NCI-H2196 treated with DMSO at 0.1 percent for 48 hours (cell line): Measurements from ENCODE around the gene WDR75.

ENCODE experiments used
- DNase-seq: peaks from one replicate; lab custom pipeline; 2025; ENCODE audit not compliant: unreplicated experiment; lab: John Stamatoyannopoulos, UW

The WDR75 gene

DNA sequence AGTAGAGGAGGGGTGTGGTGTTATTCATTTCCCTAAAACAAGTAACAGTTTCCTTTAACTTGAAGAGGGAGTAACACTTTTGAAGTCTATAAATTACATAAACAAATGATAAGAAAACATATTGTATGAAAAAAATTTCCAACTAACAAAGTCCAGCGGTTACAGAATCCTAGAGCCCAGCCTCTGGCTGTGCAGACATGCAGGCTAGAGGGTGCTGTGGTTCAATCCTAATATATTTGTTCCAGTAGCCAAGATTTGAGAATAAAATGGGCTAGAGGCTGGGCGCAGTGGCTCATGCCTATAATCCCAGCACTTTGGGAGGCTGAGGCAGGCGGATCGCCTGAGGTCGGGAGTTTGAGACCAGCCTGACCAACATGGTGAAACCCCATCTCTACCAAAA is 56.9 kb downstream of the WDR75 start:
- DNase-seq = no peak

DNA sequence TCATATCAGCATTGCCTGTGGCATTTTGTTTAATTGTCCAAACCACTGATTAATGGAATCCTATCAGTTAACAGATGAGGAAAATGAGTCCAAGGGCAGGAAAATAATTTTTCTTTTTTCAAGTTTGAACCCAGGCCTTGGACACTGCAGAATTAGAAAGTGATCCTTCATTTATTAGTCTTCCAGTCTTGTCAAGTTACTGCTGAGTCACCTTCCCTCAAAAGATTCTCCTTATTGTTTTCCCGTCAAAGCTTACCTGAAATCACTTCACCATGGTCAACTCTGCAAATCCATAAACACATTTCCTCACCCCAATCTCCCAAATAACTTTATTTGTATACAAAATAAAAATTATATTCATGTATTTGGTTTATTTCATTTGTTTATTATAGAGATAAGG is 57.9 kb downstream of the WDR75 start:
- DNase-seq = no peak

- DNase-seq = no peak
Measured at GRCh38 chr2:189500456-189501160, 59.3 kb downstream of the WDR75 start.

GRCh38 chr2:189501487-189501886 is 60.2 kb downstream of the WDR75 start:
- DNase-seq = no peak

DNA sequence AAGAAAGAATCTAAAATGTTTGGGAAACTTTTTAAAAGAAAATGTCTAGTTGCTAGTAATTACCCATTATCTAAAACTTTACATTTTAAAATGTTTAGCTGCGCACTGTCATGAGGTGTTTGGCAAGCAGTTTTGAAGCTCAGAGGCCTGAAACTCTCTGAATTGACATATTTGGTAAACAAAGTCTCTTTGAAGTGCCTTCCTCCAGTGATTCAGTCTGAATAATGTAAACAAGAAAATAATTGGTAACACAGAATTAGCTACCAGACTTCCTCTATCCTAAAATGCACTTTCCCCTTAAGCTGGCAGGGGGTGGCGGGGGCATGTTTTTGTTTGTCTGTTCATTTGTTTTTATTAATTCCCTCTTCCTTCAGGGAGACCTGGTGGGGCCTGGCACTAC is 61.4 kb downstream of the WDR75 start:
- DNase-seq = no peak

DNA sequence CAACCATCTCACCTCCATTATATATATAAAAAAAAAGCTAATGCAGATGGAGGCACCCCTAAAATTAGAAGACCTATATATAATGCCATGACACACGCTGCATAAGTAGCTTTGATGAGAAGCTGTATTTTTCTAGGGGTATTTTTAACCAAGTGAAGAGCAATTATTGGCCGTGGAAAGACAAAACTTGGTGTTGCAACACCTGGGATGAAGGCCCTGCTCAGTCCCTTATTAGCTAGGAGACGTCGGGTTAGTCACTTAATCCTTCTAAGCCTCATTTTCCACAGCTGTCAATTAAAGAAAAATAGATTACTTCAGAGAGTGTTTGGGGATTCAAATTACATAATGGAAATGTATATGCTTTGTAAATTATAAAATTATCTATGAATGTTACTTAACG is 63.0 kb downstream of the WDR75 start:
- no peak for DNase-seq

- DNase-seq = no peak
Measured at GRCh38 chr2:189505492-189505891, 64.2 kb downstream of the WDR75 start.

GRCh38 chr2:189506514-189506976 is 65.3 kb downstream of the WDR75 start:
- DNase-seq = no peak

- no peak for DNase-seq
Measured at GRCh38 chr2:189511210-189511959, 70.1 kb downstream of the WDR75 start.

- no peak for DNase-seq
Measured at GRCh38 chr2:189511960-189512319, 70.7 kb downstream of the WDR75 start.

- no peak for DNase-seq
Measured at GRCh38 chr2:189512879-189513278, 71.6 kb downstream of the WDR75 start.

DNA sequence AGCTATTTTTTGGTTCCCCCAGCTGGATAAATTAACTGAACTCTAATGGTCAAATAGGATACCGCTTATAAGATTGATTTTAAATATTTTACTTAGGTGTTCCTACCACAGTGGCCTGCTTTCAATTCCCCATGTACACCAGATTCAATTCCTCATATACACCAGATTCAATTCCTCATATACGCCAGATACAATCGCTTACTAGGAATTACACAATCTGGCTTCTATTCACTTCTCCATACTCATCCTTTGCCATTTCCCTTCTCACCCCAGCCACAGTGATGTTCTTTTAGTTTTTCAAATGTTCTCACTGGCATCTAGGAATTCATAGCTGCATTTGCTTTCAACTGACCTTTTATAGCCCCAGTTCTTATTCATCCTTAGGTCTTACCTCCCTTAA is 72.8 kb downstream of the WDR75 start:
- no peak for DNase-seq

DNA sequence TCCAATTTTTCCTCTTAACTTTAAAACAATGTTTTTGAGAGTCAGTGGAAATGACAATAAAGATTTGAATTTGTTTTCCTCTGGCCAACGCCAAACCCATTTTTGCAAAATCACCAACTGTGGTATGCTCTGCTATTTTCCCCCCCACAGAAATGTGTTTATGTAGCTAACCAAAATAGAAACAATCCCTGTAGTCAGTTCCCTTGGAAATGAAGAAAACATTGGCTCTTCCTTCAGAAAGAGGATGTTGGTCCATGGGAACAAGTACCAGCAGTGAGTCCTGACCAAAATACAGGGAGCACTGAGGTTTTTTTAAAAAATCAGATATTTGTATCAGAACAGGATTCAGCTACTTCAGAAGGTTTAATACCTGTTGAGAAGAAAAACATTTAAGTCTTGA is 74.0 kb downstream of the WDR75 start:
- DNase-seq = no peak

- no peak for DNase-seq
Measured at GRCh38 chr2:189516546-189516945, 75.3 kb downstream of the WDR75 start.

- no peak for DNase-seq
Measured at GRCh38 chr2:189517847-189518535, 76.7 kb downstream of the WDR75 start.

DNA sequence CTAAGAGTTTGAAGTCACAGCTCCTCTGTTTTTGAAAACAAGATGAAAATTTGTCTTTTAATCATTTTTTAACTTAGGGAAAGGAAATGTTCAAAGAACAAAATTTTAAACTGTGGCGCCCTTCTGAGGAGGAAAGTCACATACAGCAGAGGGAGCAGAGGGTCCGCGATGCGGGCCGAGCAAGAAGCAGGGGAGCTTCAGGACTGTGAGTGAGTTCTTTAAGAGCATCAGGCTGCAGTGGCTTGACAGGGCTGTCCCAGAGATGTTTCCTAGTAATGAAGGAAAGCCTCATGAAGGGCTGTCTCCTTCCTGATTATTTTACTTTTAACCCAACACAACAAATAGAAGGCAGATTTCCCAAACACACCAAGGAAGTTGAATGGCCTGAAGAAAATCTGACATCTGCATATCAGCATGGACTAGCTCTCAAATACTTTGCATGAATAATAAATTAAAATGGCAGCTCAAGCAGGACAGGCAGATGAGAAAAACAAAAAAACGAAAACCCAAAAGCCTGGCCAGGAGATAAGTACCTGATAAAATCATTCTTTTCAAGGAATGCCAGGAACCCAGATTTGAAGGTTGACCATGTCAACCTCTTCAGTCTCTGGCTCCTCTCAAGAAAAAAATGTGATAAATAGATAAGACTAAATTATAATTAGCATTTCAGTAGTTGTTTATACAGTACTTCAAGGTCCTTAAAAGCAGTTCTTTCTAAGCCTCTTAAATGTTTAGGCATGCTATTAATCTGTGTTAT is 78.5 kb downstream of the WDR75 start:
- DNase-seq = no peak

- no peak for DNase-seq
Measured at GRCh38 chr2:189521699-189522434, 80.6 kb downstream of the WDR75 start.

GRCh38 chr2:189522435-189523151 is 81.3 kb downstream of the WDR75 start:
- no peak for DNase-seq

- DNase-seq = no peak
Measured at GRCh38 chr2:189524746-189525145, 83.5 kb downstream of the WDR75 start.
